OCI-LY7 (cell line): Measurements from ENCODE around the gene PWWP2A. TPM values are rescaled to one million over a fixed set of nuclear protein-coding genes. Genes with fewer than 3 reads are reported as not detected.

Experiments
- BruUV-seq: library from RNA; stranded (reverse); fragments of 400-500 nt; replicated peaks from 2 replicates; lab custom pipeline; 2021; lab: Mats Ljungman, UMichigan
- CTCF ChIA-PET: fragments of 300-600 bp; sonication (Branson Sonifier 250); formaldehyde crosslinking; loops from one replicate; lab custom pipeline; 2022; ENCODE audit warnings: antibody characterized with exemption; ENCODE audit not compliant: unreplicated experiment; lab: Charles Lee
- POLR2A ChIA-PET: fragments of 300-600 bp; sonication (Branson Sonifier 250); formaldehyde crosslinking; loops from one replicate; lab custom pipeline; 2022; ENCODE audit warnings: antibody characterized with exemption; lab: Charles Lee
- DNase-seq: peaks from one replicate; pipeline ENCODE4 v3.0.0-alpha.2; 2015; ENCODE audit warnings: low spot score
- H2AFZ ChIP-seq: fragments of 200-600 bp; sonication (generic), shearing (Covaris generic); 2 replicates; pipeline ENCODE4 v1.6.1; 2014; ENCODE audit warnings: mild to moderate bottlenecking, antibody characterized with exemption, low read length, moderate library complexity
- H3K27ac ChIP-seq: fragments of 200-600 bp; sonication (generic); 2 replicates; pipeline ENCODE4 v1.5.1; 2014; ENCODE audit warnings: mixed run types, low read depth, mild to moderate bottlenecking, moderate library complexity, low read length, inconsistent platforms; ENCODE audit not compliant: poor library complexity, severe bottlenecking
- H3K36me3 ChIP-seq: fragments of 200-600 bp; sonication (generic); 2 replicates; pipeline ENCODE4 v1.6.1; 2014; ENCODE audit warnings: mild to moderate bottlenecking, antibody characterized with exemption, low read length, moderate library complexity, mixed read lengths; ENCODE audit not compliant: insufficient read depth
- H3K4me1 ChIP-seq: fragments of 200-600 bp; sonication (generic); 2 replicates; pipeline ENCODE4 v1.5.1; 2014; ENCODE audit warnings: mild to moderate bottlenecking, low read length; ENCODE audit not compliant: insufficient read depth, poor library complexity, severe bottlenecking
- H3K4me2 ChIP-seq: fragments of 200-600 bp; sonication (generic); 2 replicates; pipeline ENCODE4 v1.6.1; 2014; ENCODE audit warnings: mild to moderate bottlenecking, low read length
- H3K4me3 ChIP-seq: fragments of 200-600 bp; sonication (generic); 2 replicates; pipeline ENCODE4 v1.5.1; 2014; ENCODE audit warnings: mild to moderate bottlenecking, low read depth, low read length; ENCODE audit not compliant: poor library complexity, severe bottlenecking
- H3K79me2 ChIP-seq: fragments of 200-600 bp; sonication (generic); 2 replicates; pipeline ENCODE4 v1.6.1; 2016; ENCODE audit warnings: low read depth, mild to moderate bottlenecking, low read length, moderate library complexity, mixed read lengths; ENCODE audit not compliant: insufficient read depth
- H3K9me2 ChIP-seq: fragments of 200-600 bp; sonication (generic); 2 replicates; pipeline ENCODE4 v1.6.1; 2016; ENCODE audit warnings: mild to moderate bottlenecking, low read length, mixed read lengths; ENCODE audit not compliant: insufficient read depth
- H3K9me3 ChIP-seq: fragments of 200-600 bp; sonication (generic); 2 replicates; pipeline ENCODE4 v1.6.1; 2014; ENCODE audit warnings: mild to moderate bottlenecking, mixed run types, low read length, mixed read lengths
- H4K20me1 ChIP-seq: fragments of 200-600 bp; sonication (generic); 2 replicates; pipeline ENCODE4 v1.6.1; 2014; ENCODE audit warnings: mild to moderate bottlenecking, antibody characterized with exemption, low read length, moderate library complexity, mixed read lengths; ENCODE audit not compliant: insufficient read depth
- EZH2phosphoT487 ChIP-seq: fragments of 200-600 bp; sonication (generic); IDR thresholded peaks from 2 replicates; pipeline ENCODE4 v1.6.1; 2018; ENCODE audit warnings: low read depth, borderline replicate concordance, mild to moderate bottlenecking, mixed run types, antibody characterized with exemption, low read length, moderate library complexity, mixed read lengths
- intact Hi-C: fragments of 100-400 bp; cut with micrococcal nuclease; formaldehyde crosslinking; loops from one replicate; pipeline ENCODE4 v1.10.0; 2022; ENCODE audit not compliant: unreplicated experiment
- total RNA-seq, 2 experiments: library from RNA; depleted of rRNA in 1 of 2; stranded (reverse); fragments of >200 nt in 1 of 2; shearing (Covaris generic) in 1 of 2; gene quantifications; 2 replicates each; pipeline ENCODE4 v1.2.3, GENCODE V29; 2014 to 2022
- TF ChIP-seq, protein P1 (sequence below): fragments of 200-600 bp; sonication (generic); conservative IDR thresholded peaks from 2 replicates; pipeline ENCODE4 v1.5.1; 2014; ENCODE audit warnings: mild to moderate bottlenecking, antibody characterized with exemption, low read length, moderate library complexity, mixed read lengths

PWWP2A gene
- total RNA-seq, 2 experiments from 2014 or later, result 28.3 to 28.4 TPM

DNA sequence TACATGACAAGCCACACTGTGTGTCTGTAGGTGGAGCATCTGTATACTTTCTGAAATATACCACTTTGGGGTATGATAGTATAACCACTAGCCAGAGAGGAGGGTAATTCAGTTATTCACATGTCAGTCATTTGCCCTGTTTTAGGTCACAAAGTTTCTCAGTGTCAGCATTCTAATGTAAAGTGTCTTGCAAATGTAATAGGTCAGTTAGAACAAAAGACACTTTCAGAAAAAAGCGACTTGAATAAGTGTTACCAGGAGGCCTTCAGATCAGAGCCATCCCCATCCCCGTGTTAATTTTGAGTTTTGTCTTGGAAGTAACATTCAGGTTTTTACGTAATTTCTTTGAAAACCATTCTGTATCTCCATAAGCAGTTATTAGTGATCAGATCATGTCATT is 76.6 kb downstream of the PWWP2A start:
- H3K36me3 ChIP-seq, result peaks cover 38% of the 10 kb centered on the region
- intact Hi-C loops, result no loop called here
- CTCF ChIA-PET, result no interaction called here

More for the DNA sequence above, 76.6 kb downstream of the PWWP2A start:
- Histone ChIP-seq H4K20me1 (no peaks in the 10 kb centered on the region), H3K27ac (no peak overlapping the region), H3K79me2 (no peaks in the 10 kb centered on the region), H3K4me3 (no peak overlapping the region), H2AFZ (no peak overlapping the region), H3K9me2 (no peaks in the 10 kb centered on the region), H3K4me2 (no peak overlapping the region), H3K4me1 (no peaks in the 10 kb centered on the region), H3K9me3 (no peaks in the 10 kb centered on the region)
- BruUV-seq, result no TSS peak
- DNase-seq, result no peak
- TF ChIP-seq EZH2phosphoT487, result no peak
- TF ChIP-seq, protein P1, sequence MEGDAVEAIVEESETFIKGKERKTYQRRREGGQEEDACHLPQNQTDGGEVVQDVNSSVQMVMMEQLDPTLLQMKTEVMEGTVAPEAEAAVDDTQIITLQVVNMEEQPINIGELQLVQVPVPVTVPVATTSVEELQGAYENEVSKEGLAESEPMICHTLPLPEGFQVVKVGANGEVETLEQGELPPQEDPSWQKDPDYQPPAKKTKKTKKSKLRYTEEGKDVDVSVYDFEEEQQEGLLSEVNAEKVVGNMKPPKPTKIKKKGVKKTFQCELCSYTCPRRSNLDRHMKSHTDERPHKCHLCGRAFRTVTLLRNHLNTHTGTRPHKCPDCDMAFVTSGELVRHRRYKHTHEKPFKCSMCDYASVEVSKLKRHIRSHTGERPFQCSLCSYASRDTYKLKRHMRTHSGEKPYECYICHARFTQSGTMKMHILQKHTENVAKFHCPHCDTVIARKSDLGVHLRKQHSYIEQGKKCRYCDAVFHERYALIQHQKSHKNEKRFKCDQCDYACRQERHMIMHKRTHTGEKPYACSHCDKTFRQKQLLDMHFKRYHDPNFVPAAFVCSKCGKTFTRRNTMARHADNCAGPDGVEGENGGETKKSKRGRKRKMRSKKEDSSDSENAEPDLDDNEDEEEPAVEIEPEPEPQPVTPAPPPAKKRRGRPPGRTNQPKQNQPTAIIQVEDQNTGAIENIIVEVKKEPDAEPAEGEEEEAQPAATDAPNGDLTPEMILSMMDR, result no peak
- POLR2A ChIA-PET, result interaction anchor here (0.6 kb wide), 1 partner anchor 9 kb away, joined by 7 read pairs; no protein-coding TSS in a partner anchor

Other genes starting within 250 kb of the PWWP2A start
- gene ADRA1B, start 203.0 kb downstream of the PWWP2A start, total RNA-seq (2014; rRNA removed; shearing (Covaris generic)), result not detected in 2 replicates
- not detected in 2 replicates for gene ADRA1B, start 203.0 kb downstream of the PWWP2A start, total RNA-seq (2022)
- gene TTC1, start 110.3 kb downstream of the PWWP2A start, total RNA-seq (2014; rRNA removed; shearing (Covaris generic)), result 32.6 and 47.2 TPM in 2 replicates
- 35.1 TPM in 2 replicates for gene TTC1, start 110.3 kb downstream of the PWWP2A start, total RNA-seq (2022)
- gene FABP6, start 110.1 kb upstream of the PWWP2A start, total RNA-seq (2014; rRNA removed; shearing (Covaris generic)), result 0.69 and 1.9 TPM in 2 replicates
- not detected in 2 replicates for gene FABP6, start 110.1 kb upstream of the PWWP2A start, total RNA-seq (2022)
- gene CCNJL, start 193.1 kb upstream of the PWWP2A start, total RNA-seq (2014; rRNA removed; shearing (Covaris generic)), result not detected in 2 replicates
- gene CCNJL, start 193.1 kb upstream of the PWWP2A start, total RNA-seq (2022), result not detected in 2 replicates